ENCODE results near the gene GRN.
"Not testable (repeated sequence)": the region's sequence is repeated elsewhere in the genome, so short reads cannot be mapped to it uniquely, and the experiment has no call there.

The GRN gene

DNA sequence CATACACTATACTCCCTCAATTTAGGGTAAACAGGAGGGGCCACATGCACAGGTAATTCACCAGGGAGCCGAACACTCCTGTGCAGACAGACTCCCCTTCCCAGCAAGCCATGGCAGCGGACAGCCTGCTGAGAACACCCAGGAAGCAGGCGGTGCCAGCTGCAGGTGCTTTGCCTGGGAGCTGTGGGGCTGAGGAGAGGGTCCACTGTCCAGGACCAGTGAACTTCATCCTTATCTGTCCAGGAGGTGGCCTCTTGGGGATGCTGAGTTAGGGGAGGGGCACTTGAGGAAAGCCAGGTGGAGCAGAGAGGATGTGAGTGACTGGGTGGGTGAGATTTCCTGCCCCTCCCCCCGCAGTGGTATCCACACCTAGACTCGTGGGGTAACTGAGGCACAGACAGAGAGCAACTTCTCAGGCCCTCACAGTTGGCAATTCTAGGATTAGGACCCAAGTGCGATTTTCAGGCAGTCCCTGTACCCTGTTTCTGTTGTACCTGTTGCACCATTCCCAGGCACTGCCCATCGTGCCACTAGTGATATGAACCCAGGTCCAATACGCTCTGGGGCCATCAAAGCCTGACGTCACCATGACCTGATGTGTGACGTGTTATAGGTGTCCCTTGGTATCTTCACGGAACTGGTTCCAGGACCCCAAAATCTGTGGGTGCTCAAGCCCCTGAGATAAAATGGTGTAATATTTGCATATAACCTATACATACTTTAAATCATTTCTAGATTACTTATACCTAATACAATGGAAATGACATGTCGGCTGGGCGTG is 1.2 kb downstream of the GRN start:
- DNase-seq: no peak

DNA sequence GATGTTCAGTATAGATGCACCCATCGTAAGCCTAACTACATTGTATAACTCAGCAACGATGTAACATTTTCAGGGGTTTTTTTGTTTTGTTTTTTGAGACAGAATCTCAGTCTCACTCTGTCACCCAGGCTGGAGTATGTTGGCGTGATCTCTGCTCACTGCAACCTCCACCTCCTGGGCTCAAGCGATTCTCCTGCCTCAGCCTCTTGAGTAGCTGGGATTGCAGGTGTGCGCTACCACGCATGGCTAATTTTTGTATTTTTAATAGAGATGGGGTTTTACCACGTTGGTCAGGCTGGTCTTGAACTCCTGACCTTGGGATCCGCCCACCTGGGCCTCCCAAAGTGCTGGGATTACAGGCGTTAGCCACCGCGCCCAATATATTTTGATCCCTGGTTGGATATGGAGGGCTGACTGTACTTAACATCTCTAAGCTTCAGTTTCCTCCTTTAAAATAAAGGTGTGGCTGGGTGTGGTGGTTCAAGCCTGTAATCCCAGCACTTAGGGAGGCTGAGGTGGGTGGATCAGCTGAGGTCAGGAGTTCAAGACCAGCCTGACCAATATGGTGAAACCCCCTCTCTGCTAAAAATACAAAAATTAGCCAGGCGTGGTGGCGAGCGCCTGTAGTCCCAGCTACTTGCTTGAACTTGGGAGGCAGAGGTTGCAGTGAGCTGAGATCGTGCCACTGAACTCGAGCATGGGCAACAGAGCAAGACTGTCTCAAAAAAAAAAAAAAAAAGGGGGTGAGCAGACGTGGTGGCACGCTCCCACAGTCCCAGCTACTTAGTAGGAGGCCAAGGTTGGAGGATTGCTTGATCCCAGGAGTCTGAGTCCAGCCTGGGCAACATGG is 2.3 kb downstream of the GRN start:
- not testable (repeated sequence) for DNase-seq

- DNase-seq: no peak
Measured at GRCh38 chr17:44348234-44348987, 3.3 kb downstream of the GRN start.

GRCh38 chr17:44348988-44349364 is 3.9 kb downstream of the GRN start:
- DNase-seq: no peak

DNA sequence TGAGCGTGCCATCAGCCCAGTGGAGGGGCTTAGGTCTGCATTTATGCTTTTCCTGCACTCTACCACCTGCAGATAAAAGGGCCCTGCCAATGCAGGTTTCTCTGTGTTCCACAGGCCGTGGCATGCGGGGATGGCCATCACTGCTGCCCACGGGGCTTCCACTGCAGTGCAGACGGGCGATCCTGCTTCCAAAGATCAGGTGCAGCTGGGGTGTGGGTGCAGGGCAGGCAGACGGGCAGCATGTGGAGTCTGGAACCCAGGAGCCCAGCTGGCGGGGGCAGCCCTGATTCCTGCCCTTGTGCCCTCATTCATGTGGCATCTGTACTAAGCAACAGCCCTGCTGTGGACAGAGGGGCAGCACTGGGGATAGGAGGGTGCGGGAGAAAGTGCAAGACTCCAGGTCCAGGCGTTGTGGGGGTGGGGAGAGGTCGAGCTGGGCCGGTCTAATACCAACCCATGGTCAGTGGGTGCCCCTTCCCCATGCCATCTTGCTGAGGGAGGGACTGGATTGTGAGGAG is 4.5 kb downstream of the GRN start:
- DNase-seq: no peak

DNA sequence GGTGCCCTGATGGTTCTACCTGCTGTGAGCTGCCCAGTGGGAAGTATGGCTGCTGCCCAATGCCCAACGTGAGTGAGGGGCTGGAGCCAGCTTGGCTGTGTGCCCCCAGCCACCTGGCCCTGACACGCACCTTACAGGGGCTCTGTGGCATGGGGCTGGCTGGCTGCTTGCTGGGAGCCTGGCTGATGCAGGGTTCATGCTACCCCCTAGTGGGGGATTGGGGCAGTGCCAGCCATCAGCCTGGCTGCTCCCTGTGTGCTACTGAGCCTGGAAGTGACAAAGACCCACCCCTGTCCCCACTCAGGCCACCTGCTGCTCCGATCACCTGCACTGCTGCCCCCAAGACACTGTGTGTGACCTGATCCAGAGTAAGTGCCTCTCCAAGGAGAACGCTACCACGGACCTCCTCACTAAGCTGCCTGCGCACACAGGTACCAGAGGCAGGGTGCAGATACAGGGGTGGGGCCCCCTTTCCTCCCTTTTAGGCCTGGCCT is 5.7 kb downstream of the GRN start:
- peak; percentile 33 to 60 (median 52) for DNase-seq

DNA sequence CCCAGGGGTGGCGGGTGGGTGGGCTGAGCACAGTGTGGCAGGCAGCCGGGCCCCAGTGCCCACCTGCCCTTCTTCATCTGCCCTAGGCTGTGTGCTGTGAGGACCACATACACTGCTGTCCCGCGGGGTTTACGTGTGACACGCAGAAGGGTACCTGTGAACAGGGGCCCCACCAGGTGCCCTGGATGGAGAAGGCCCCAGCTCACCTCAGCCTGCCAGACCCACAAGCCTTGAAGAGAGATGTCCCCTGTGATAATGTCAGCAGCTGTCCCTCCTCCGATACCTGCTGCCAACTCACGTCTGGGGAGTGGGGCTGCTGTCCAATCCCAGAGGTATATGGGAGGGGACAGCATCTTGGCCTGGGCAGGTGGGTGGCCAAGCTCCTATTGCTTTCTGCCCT is 6.4 kb downstream of the GRN start:
- DNase-seq: no peak

DNA sequence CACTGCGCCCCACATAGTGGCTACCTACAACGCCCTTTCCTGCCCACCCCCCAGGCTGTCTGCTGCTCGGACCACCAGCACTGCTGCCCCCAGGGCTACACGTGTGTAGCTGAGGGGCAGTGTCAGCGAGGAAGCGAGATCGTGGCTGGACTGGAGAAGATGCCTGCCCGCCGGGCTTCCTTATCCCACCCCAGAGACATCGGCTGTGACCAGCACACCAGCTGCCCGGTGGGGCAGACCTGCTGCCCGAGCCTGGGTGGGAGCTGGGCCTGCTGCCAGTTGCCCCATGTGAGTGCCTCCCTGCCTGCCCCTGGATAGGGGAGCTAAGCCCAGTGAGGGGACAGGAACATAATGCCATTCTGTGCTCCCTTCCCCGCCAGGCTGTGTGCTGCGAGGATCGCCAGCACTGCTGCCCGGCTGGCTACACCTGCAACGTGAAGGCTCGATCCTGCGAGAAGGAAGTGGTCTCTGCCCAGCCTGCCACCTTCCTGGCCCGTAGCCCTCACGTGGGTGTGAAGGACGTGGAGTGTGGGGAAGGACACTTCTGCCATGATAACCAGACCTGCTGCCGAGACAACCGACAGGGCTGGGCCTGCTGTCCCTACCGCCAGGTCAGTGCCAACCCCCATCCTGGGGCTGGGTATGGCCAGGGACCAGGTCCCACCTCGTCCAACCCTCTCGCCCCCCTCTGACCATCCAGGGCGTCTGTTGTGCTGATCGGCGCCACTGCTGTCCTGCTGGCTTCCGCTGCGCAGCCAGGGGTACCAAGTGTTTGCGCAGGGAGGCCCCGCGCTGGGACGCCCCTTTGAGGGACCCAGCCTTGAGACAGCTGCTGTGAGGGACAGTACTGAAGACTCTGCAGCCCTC is 7.1 kb downstream of the GRN start:
- no peak for DNase-seq

DNA sequence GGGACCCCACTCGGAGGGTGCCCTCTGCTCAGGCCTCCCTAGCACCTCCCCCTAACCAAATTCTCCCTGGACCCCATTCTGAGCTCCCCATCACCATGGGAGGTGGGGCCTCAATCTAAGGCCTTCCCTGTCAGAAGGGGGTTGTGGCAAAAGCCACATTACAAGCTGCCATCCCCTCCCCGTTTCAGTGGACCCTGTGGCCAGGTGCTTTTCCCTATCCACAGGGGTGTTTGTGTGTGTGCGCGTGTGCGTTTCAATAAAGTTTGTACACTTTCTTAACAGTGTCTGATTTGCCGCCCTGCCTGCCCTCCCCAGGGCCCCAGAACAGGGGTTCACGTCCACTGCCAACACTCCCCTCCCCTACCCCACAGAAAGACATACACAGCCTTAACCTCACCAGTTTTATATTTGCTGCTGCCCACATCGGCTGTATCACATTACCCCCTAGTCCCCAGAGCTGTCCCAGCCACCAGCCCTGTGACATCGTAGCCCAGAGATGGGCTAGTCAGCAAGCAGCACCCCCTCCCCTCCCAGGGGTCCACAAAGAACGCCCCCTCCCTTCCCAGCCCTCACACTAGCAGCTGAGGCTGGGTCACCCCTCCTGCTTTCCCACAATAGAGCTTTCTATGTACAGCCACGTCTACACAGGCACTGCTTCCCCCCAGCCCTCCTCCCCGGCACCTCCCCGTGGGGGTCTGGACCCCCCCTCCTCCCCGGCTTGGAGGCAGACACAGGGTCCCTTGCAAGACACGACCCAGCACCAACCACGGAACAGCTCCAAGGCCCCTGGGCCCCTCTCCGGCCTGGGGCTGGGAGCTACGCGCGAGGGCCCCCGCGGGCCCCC is 7.9 kb downstream of the GRN start:
- no peak for DNase-seq

- no peak for DNase-seq
Measured at GRCh38 chr17:44353672-44354331, 8.7 kb downstream of the GRN start.

DNA sequence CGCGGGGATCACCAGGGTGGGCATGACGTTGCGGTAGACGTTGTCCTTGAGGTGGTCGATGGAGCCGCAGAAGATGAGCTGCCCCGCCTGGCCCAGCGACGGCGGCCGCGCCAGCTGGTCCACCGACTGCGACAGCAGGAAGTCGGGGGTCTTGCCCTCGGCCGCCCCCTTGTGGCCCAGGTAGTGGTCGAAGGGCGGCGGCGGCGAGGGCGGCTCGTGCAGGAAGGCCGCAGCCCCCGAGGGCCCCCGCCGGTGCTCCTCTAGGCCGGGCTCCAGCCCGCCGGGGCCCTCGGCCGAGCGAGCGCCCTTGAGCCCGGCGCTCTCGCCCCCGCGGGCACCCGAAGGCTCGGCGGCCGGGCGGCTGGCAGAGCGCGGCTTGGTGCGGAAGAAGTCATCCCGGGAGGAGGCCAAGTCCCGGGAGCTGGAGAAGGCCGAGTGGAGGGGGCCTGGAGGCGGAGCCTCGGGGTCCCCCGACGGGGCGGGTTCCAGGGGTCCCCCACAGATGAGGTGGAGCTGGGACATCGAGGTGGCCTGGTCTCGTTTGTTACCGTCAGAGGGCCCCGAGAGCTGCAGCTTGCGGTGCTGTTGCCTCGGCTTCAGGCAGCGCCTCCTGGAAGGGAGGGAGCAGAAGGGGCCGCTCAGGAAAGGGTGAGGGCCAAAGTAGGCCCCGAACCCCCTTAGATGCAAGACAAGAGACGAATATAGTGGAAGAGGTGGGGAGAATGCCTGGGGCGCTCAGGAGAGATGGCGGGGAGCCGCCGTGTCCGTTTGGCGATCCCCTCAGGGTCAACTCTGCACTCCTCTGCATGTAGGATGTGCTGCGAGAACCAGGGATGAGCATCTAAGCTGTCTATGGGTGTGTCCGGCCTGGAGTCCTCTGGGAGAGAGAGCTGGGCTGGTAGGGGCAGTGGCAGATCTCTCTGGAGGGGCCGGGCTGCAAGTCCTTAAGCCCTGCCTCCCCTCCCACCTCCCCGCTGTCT is 9.8 kb downstream of the GRN start:
- DNase-seq: peak in 4 of 5 donors; percentile 31 to 53 (median 43)

GRCh38 chr17:44355642-44356099 is 10.6 kb downstream of the GRN start:
- DNase-seq: no peak

GRCh38 chr17:44356241-44356640 is 11.1 kb downstream of the GRN start:
- no peak for DNase-seq

GRCh38 chr17:44358066-44358465 is 13.0 kb downstream of the GRN start:
- DNase-seq: no peak

- no peak for DNase-seq
Measured at GRCh38 chr17:44359006-44359405, 13.9 kb downstream of the GRN start.

- DNase-seq: no peak
Measured at GRCh38 chr17:44359458-44360143, 14.5 kb downstream of the GRN start.

- no peak for DNase-seq
Measured at GRCh38 chr17:44360144-44360533, 15.0 kb downstream of the GRN start.

GRCh38 chr17:44360826-44361225 is 15.7 kb downstream of the GRN start:
- DNase-seq: no peak

Measured in T-helper 1 cell (primary cell).